Epidermal melanocyte (primary cell): Measurements from ENCODE around the gene RERE.
"Not testable (repeated sequence)": the region's sequence is repeated elsewhere in the genome, so short reads cannot be mapped to it uniquely, and the experiment has no call there.

Experiments
- DNase-seq: peaks from one replicate; pipeline ENCODE4 v3.0.0; 2011; ENCODE audit warnings: low spot score; ENCODE audit not compliant: insufficient read length

RERE gene

GRCh38 chr1:8642114-8642513 is 175.3 kb downstream of the RERE start:
- no peak for DNase-seq

- no peak for DNase-seq
These were observed 176.0 kb downstream of the RERE start for GRCh38 chr1:8641377-8641997.

GRCh38 chr1:8640950-8641349 is 176.5 kb downstream of the RERE start:
- no peak for DNase-seq

- DNase-seq: no peak
These were observed 178.3 kb downstream of the RERE start for GRCh38 chr1:8639148-8639547.

GRCh38 chr1:8633741-8634501 is 183.5 kb downstream of the RERE start:
- no peak for DNase-seq

GRCh38 chr1:8632102-8632501 is 185.3 kb downstream of the RERE start:
- DNase-seq: no peak

- no peak for DNase-seq
These were observed 186.3 kb downstream of the RERE start for GRCh38 chr1:8631163-8631562.

GRCh38 chr1:8629241-8630091 is 188.0 kb downstream of the RERE start:
- no peak for DNase-seq

- no peak for DNase-seq
These were observed 188.8 kb downstream of the RERE start for GRCh38 chr1:8628606-8629005.

- DNase-seq: no peak
These were observed 189.7 kb downstream of the RERE start for GRCh38 chr1:8627728-8628127.

GRCh38 chr1:8625981-8626898 is 191.2 kb downstream of the RERE start:
- DNase-seq: no peak

GRCh38 chr1:8625491-8625890 is 191.9 kb downstream of the RERE start:
- DNase-seq: no peak

GRCh38 chr1:8623651-8624192 is 193.7 kb downstream of the RERE start:
- not testable (repeated sequence) for DNase-seq

GRCh38 chr1:8621785-8622348 is 195.6 kb downstream of the RERE start:
- DNase-seq: not testable (repeated sequence)

GRCh38 chr1:8621034-8621582 is 196.3 kb downstream of the RERE start:
- DNase-seq: not testable (repeated sequence)

GRCh38 chr1:8619917-8620502 is 197.4 kb downstream of the RERE start:
- DNase-seq: not testable (repeated sequence)

- DNase-seq: not testable (repeated sequence)
These were observed 198.0 kb downstream of the RERE start for GRCh38 chr1:8619419-8619818.

GRCh38 chr1:8616791-8617190 is 200.6 kb downstream of the RERE start:
- not testable (repeated sequence) for DNase-seq

GRCh38 chr1:8611634-8612515 is 205.6 kb downstream of the RERE start:
- DNase-seq: not testable (repeated sequence)
